H1 (cell line): ENCODE measurements around the gene ZNF423. TPM values are rescaled to one million over a fixed set of nuclear protein-coding genes. Genes with fewer than 3 reads are reported as not detected.

ENCODE experiments used
- CTCF ChIA-PET: fragments of 300-600 bp; sonication (Branson Sonifier 250); formaldehyde crosslinking; loops from one replicate; lab custom pipeline; 2021; ENCODE audit not compliant: partially characterized antibody; lab: Charles Lee
- POLR2A ChIA-PET: fragments of 300-600 bp; sonication (Branson Sonifier 250); formaldehyde crosslinking; loops from one replicate; lab custom pipeline; 2021; ENCODE audit warnings: inconsistent platforms; ENCODE audit not compliant: partially characterized antibody; lab: Charles Lee
- DNase-seq, 2 experiments: peaks; one replicate each; pipeline versions ENCODE4 v3.0.0 to v3.0.0-alpha.2; 2010 to 2022; ENCODE audit warnings: low spot score in 2 of 2, low read depth in 1 of 2, mixed read lengths in 1 of 2
- FAIRE-seq: peaks from 2 replicates; lab custom pipeline; 2011; peaks lifted over from hg19 to GRCh38; lab: Jason Lieb, UNC
- H2AFZ ChIP-seq: 2 replicates; pipeline ENCODE4 v1.8.1; 2012; ENCODE audit warnings: low read length, inconsistent platforms
- H2AK5ac ChIP-seq: 2 replicates; pipeline ENCODE4 v1.6.1; 2013; ENCODE audit warnings: low read depth, low read length
- H2BK120ac ChIP-seq: replicated peaks from 2 replicates; pipeline ENCODE3; 2013; ENCODE audit warnings: low read depth, low read length, inconsistent platforms
- H2BK12ac ChIP-seq: 2 replicates; pipeline ENCODE4 v1.6.1; 2013; ENCODE audit warnings: low read depth, low read length
- H2BK15ac ChIP-seq: 2 replicates; pipeline ENCODE4 v1.6.1; 2013; ENCODE audit warnings: low read length
- H2BK20ac ChIP-seq: 2 replicates; pipeline ENCODE4 v1.6.1; 2013; ENCODE audit warnings: low read length
- H2BK5ac ChIP-seq: 2 replicates; pipeline ENCODE4 v1.6.1; 2013; ENCODE audit warnings: low read depth, low read length
- H3K14ac ChIP-seq: 2 replicates; pipeline ENCODE4 v1.6.1; 2013; ENCODE audit warnings: inconsistent platforms; ENCODE audit not compliant: insufficient read length
- H3K18ac ChIP-seq: 2 replicates; pipeline ENCODE4 v1.6.1; 2013; ENCODE audit warnings: low read length; ENCODE audit errors: extremely low read depth
- H3K23ac ChIP-seq: 2 replicates; pipeline ENCODE4 v1.6.1; 2013; ENCODE audit warnings: inconsistent platforms; ENCODE audit not compliant: insufficient read length
- H3K23me2 ChIP-seq: 2 replicates; pipeline ENCODE4 v1.6.1; 2013; ENCODE audit warnings: low read depth, low read length
- H3K27ac ChIP-seq: 2 replicates; pipeline ENCODE4 v1.6.1; 2011; ENCODE audit warnings: low read depth, low read length, inconsistent platforms
- H3K27me3 ChIP-seq, 4 experiments: replicated peaks in 1 of 4; 1 replicate in 1 of 4; 2 replicates in 3 of 4; pipeline versions ENCODE4 v1.6.1 to v1.8.1; 2011 to 2013; ENCODE audit warnings: low read length in 3 of 4, mild to moderate bottlenecking in 3 of 4, inconsistent platforms in 2 of 4, mixed read lengths in 2 of 4, moderate library complexity in 1 of 4; ENCODE audit not compliant: control insufficient read depth in 3 of 4, insufficient read depth in 3 of 4; ENCODE audit errors: extremely low read depth in 1 of 4
- H3K36me3 ChIP-seq, 4 experiments: 2 replicates each; pipeline versions ENCODE4 v1.6.1 to v1.8.1; 2011 to 2013; ENCODE audit warnings: mild to moderate bottlenecking in 4 of 4, low read length in 3 of 4, moderate library complexity in 2 of 4, control low read depth in 1 of 4, inconsistent platforms in 1 of 4; ENCODE audit not compliant: insufficient read depth in 4 of 4, control insufficient read depth in 2 of 4
- H3K4ac ChIP-seq: replicated peaks from 2 replicates; pipeline ENCODE3; 2013; ENCODE audit warnings: low read length, low read depth, mixed read lengths, inconsistent platforms; ENCODE audit not compliant: insufficient read length
- H3K4me1 ChIP-seq, 4 experiments: replicated peaks in 1 of 4; 1 replicate in 1 of 4; 2 replicates in 3 of 4; pipeline versions ENCODE4 v1.6.1 to v1.8.1; 2011 to 2013; ENCODE audit warnings: low read length in 3 of 4, inconsistent platforms in 2 of 4, mixed read lengths in 1 of 4; ENCODE audit not compliant: insufficient read depth in 4 of 4, control insufficient read depth in 3 of 4
- H3K4me2 ChIP-seq, 2 experiments: 2 replicates each; pipeline versions ENCODE4 v1.6.1 to v1.8.1; 2011 to 2013; ENCODE audit warnings: low read depth in 2 of 2, low read length in 2 of 2, control low read depth in 1 of 2, inconsistent platforms in 1 of 2, mild to moderate bottlenecking in 1 of 2; ENCODE audit not compliant: insufficient read depth in 1 of 2
- H3K4me3 ChIP-seq, 4 experiments: fragments of 200-600, 300-600 bp in 1 of 4; sonication (generic), shearing (Covaris generic), sonication (Bioruptor Twin) in 1 of 4; 2 replicates each; pipeline versions ENCODE4 v1.5.1 to v1.8.1; 2011 to 2016; ENCODE audit warnings: low read length in 4 of 4, low read depth in 3 of 4, control low read depth in 2 of 4, inconsistent platforms in 2 of 4, mild to moderate bottlenecking in 2 of 4, mixed read lengths in 1 of 4, moderate library complexity in 1 of 4; ENCODE audit not compliant: insufficient read depth in 2 of 4; ENCODE audit errors: extremely low read depth in 1 of 4
- H3K56ac ChIP-seq: replicated peaks from 2 replicates; pipeline ENCODE3; 2013; ENCODE audit warnings: low read depth, mild to moderate bottlenecking, mixed read lengths, low read length, inconsistent platforms; ENCODE audit not compliant: insufficient read length
- H3K79me1 ChIP-seq: 2 replicates; pipeline ENCODE4 v1.6.1; 2013; ENCODE audit warnings: low read depth, low read length, control low read depth
- H3K79me2 ChIP-seq, 2 experiments: 2 replicates each; pipeline versions ENCODE4 v1.6.1 to v1.8.1; 2012 to 2013; ENCODE audit warnings: low read length in 2 of 2, mild to moderate bottlenecking in 2 of 2, inconsistent platforms in 1 of 2; ENCODE audit not compliant: insufficient read depth in 2 of 2, control insufficient read depth in 1 of 2
- H3K9ac ChIP-seq, 4 experiments: replicated peaks in 1 of 4; 1 replicate in 1 of 4; 2 replicates in 3 of 4; pipeline versions ENCODE4 v1.6.1 to v1.8.1; 2011 to 2013; ENCODE audit warnings: low read depth in 3 of 4, low read length in 3 of 4, control low read depth in 2 of 4, mild to moderate bottlenecking in 2 of 4, moderate library complexity in 2 of 4, inconsistent platforms in 1 of 4; ENCODE audit errors: extremely low read depth in 1 of 4
- H3K9me3 ChIP-seq, 2 experiments: 2 replicates each; pipeline versions ENCODE4 v1.6.1 to v1.8.1; 2012 to 2013; ENCODE audit warnings: mild to moderate bottlenecking in 2 of 2, moderate library complexity in 2 of 2, control low read depth in 1 of 2, inconsistent platforms in 1 of 2, low read depth in 1 of 2, low read length in 1 of 2, mixed read lengths in 1 of 2; ENCODE audit not compliant: insufficient read depth in 2 of 2
- H4K20me1 ChIP-seq, 2 experiments: replicated peaks in 1 of 2; 2 replicates each; pipeline versions ENCODE3 to v1.8.1; 2011 to 2013; ENCODE audit warnings: inconsistent platforms in 2 of 2, low read length in 2 of 2, mild to moderate bottlenecking in 1 of 2; ENCODE audit not compliant: insufficient read depth in 2 of 2, control insufficient read depth in 1 of 2
- H4K5ac ChIP-seq: 2 replicates; pipeline ENCODE4 v1.6.1; 2013; ENCODE audit warnings: low read length, low read depth, mixed read lengths, inconsistent platforms; ENCODE audit not compliant: insufficient read length
- H4K8ac ChIP-seq: 2 replicates; pipeline ENCODE4 v1.8.0; 2013; ENCODE audit warnings: mild to moderate bottlenecking, moderate library complexity, low read length, inconsistent platforms; ENCODE audit not compliant: insufficient read depth; ENCODE audit errors: extremely low read depth
- H4K91ac ChIP-seq: replicated peaks from 2 replicates; pipeline ENCODE3; 2013; ENCODE audit warnings: low read length, mixed read lengths, inconsistent platforms; ENCODE audit not compliant: insufficient read length
- BRCA1 ChIP-seq: IDR thresholded peaks from 2 replicates; pipeline ENCODE4 v1.6.1; 2012; ENCODE audit warnings: low read depth, low read length, improper control_type of control experiment
- CHD2 ChIP-seq: IDR thresholded peaks from 2 replicates; pipeline ENCODE4 v1.6.1; 2012; ENCODE audit warnings: low read length, improper control_type of control experiment
- KDM4A ChIP-seq: IDR thresholded peaks from one replicate; pipeline ENCODE4 v1.7.1; 2012; ENCODE audit warnings: low read depth, mild to moderate bottlenecking, moderate library complexity, low read length, inconsistent platforms; ENCODE audit not compliant: severe bottlenecking
- SIX5 ChIP-seq: IDR thresholded peaks from 2 replicates; pipeline ENCODE4 v1.6.1; 2011; ENCODE audit warnings: mild to moderate bottlenecking, low read depth, low read length
- SUZ12 ChIP-seq: fragments of 200-600 bp; sonication (generic); IDR thresholded peaks from 2 replicates; pipeline ENCODE4 v1.6.1; 2012; ENCODE audit warnings: mild to moderate bottlenecking, inconsistent platforms, low read length, moderate library complexity, mixed read lengths
- TEAD4 ChIP-seq: IDR thresholded peaks from 2 replicates; pipeline ENCODE4 v1.6.1; 2012; ENCODE audit warnings: low read depth, low read length, inconsistent platforms, mixed read lengths
- WGBS, 2 experiments: shearing (Covaris generic) in 1 of 2; methylation state at CpG; one replicate each; pipeline versions ENCODE4 v1.1.6 to v1.1.7; 2013 to 2015; ENCODE audit warnings: low lambda C conversion rate in 2 of 2, mixed read lengths in 2 of 2, inconsistent platforms in 1 of 2, low coverage in 1 of 2, missing lambda C conversion rate in 1 of 2; ENCODE audit not compliant: insufficient replicate concordance in 2 of 2, insufficient coverage in 1 of 2, insufficient read length in 1 of 2; ENCODE audit errors: extremely low coverage in 1 of 2, missing lambda C conversion rate in 1 of 2; 5-methylcytosine and 5-hydroxymethylcytosine counted together
- polyA plus RNA-seq, 7 experiments: library from polyadenylated mRNA; depleted of rRNA in 3 of 7; stranded (reverse) in 5 of 7; unstranded in 2 of 7; fragments of >200 nt in 5 of 7; fragments of 200-250 nt in 2 of 7; gene quantifications; 1 replicate in 5 of 7; 2 replicates in 1 of 7; 4 replicates in 1 of 7; pipeline versions ENCODE4 v1.2.1 to v1.2.3, GENCODE V29; 2011 to 2013; ENCODE audit warnings: missing spikeins in 2 of 7, mixed read lengths in 2 of 7
- total RNA-seq: library from RNA; stranded (reverse); fragmentation: NEBNext Ultra II Directional; extraction: Animal tissue kit (Norgen Biotek cat#: 25700); gene quantifications from 2 replicates; pipeline ENCODE4 v1.2.1, GENCODE V29; 2021
- TF ChIP-seq, protein P1 (sequence below): IDR thresholded peaks from 2 replicates; pipeline ENCODE4 v1.6.1; 2012; ENCODE audit warnings: inconsistent platforms

The ZNF423 gene
- total and polyA plus RNA-seq, 2 of the 8 experiments (the other 6 are each of a cell fraction or from before 2014, with no cell fraction given): 38.2 to 52.3 TPM

DNA sequence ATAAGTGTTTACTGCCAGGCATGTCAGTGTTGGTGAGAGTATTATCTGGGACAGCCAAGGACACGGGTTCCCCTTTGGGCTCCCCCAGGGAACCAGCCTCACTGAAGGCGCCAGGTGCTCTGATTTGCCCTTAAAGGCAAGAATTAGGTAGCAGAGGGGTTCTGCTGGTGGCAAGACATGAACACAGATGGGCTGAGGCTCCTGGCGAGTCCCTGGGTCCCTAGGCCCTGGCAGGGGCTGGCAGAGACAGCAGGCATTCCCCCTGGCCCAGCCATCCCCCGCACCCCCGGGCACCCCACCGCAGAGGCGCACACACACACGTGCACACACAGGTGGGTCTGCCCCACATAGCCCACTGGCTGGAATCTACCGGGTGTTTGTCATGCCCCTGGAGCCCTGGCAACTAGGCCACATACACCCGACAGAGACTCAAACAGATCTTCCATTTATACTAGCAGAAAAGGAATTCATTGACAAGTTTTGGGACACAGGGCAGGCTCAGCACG, 329.0 kb downstream of the ZNF423 start:
- no peak for DNase-seq
- FAIRE-seq: no peak
- no peak overlapping the region for H2BK15ac ChIP-seq
- ChIA-PET POLR2A (no interaction called here), CTCF (interaction anchor here (0.8 to 2.2 kb wide), 7 partner anchors 10 to 119 kb away, joined by 4 to 8 read pairs (median 5); no protein-coding TSS in a partner anchor)
- H3K56ac ChIP-seq: no peak overlapping the region
- peaks cover 0 to 14% (median 0%) of the 10 kb centered on the region in 4 experiments; a peak in 3 of 8 replicates for H3K36me3 ChIP-seq
- H2BK120ac ChIP-seq: no peak overlapping the region
- no peak overlapping the region for H4K5ac ChIP-seq
- H3K9ac ChIP-seq: no peak overlapping the region
- no peak overlapping the region for H3K27ac ChIP-seq
- H2BK20ac ChIP-seq: no peak overlapping the region
- H3K4ac ChIP-seq: no peak overlapping the region
- no peaks in the 10 kb centered on the region for H3K27me3 ChIP-seq
- H2BK5ac ChIP-seq: no peak overlapping the region
- H3K9me3 ChIP-seq: no peaks in the 10 kb centered on the region
- H2AK5ac ChIP-seq: no peak overlapping the region
- H2AFZ ChIP-seq: no peak overlapping the region
- H3K23ac ChIP-seq: no peak overlapping the region
- 89% methylated on average over 6 of the region's 11 CpGs; no CpG with 5 or more reads in 1 of the 2 experiments for WGBS, 2 experiments
- no peak for TF ChIP-seq CHD2
- TF ChIP-seq SIX5: no peak
- TF ChIP-seq SUZ12: no peak
- no peak for TF ChIP-seq TEAD4
- TF ChIP-seq BRCA1: no peak
- no peak for TF ChIP-seq KDM4A
- TF ChIP-seq, protein P1, sequence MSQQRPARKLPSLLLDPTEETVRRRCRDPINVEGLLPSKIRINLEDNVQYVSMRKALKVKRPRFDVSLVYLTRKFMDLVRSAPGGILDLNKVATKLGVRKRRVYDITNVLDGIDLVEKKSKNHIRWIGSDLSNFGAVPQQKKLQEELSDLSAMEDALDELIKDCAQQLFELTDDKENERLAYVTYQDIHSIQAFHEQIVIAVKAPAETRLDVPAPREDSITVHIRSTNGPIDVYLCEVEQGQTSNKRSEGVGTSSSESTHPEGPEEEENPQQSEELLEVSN: no peak
- H3K4me3 ChIP-seq: no peak overlapping the region
- H2BK12ac ChIP-seq: no peak overlapping the region
- H3K79me1 ChIP-seq: 0 out of 2 replicates have a peak, but pooled peaks cover 2% of the 10 kb centered on the region
- H3K4me2 ChIP-seq: no peak overlapping the region
- no peaks in the 10 kb centered on the region for H3K23me2 ChIP-seq
- H3K18ac ChIP-seq: no peak overlapping the region
- H4K8ac ChIP-seq: no peak overlapping the region
- no peak overlapping the region for H4K91ac ChIP-seq
- H3K4me1 ChIP-seq: peaks cover 4 to 30% (median 13%) of the 10 kb centered on the region in 4 experiments
- peaks cover 0 to 3% of the 10 kb centered on the region in 2 experiments for H4K20me1 ChIP-seq
- peaks cover 0 to 3% of the 10 kb centered on the region in 2 experiments; a peak in 1 of 4 replicates for H3K79me2 ChIP-seq
- H3K14ac ChIP-seq: no peak overlapping the region
